MG63 (cell line): ENCODE data around the gene C13orf46. TPM values are rescaled to one million over a fixed set of nuclear protein-coding genes. Genes with fewer than 3 reads are reported as not detected.
"Not testable (repeated sequence)": the region's sequence is repeated elsewhere in the genome, so short reads cannot be mapped to it uniquely, and the experiment has no call there.

Experiments
- DNase-seq: peaks from one replicate; pipeline ENCODE4 v3.0.0-alpha.2; 2020
- H3K27me3 ChIP-seq: fragments of 250-450 bp; sonication (Bioruptor Pico); 2 replicates; pipeline ENCODE4 v1.5.1; 2020; ENCODE audit warnings: mild to moderate bottlenecking, moderate library complexity
- H3K36me3 ChIP-seq: fragments of 250-450 bp; sonication (Bioruptor Pico); 2 replicates; pipeline ENCODE4 v1.5.1; 2020; ENCODE audit warnings: mild to moderate bottlenecking, moderate library complexity
- H3K4me3 ChIP-seq: fragments of 250-450 bp; sonication (Bioruptor Pico); 2 replicates; pipeline ENCODE4 v1.5.1; 2020; ENCODE audit warnings: mild to moderate bottlenecking, moderate library complexity
- H3K9me3 ChIP-seq: fragments of 250-450 bp; sonication (Bioruptor Pico); 2 replicates; pipeline ENCODE4 v1.5.1; 2020; ENCODE audit warnings: mild to moderate bottlenecking, moderate library complexity
- total RNA-seq: library from RNA; depleted of rRNA; stranded (reverse); fragments of >200 nt; shearing (Covaris generic); gene quantifications from 2 replicates; pipeline ENCODE4 v1.2.3, GENCODE V29; 2014; ENCODE audit warnings: low replicate concordance; rRNA removed

The C13orf46 gene
- total RNA-seq: not detected in 2 replicates

DNA sequence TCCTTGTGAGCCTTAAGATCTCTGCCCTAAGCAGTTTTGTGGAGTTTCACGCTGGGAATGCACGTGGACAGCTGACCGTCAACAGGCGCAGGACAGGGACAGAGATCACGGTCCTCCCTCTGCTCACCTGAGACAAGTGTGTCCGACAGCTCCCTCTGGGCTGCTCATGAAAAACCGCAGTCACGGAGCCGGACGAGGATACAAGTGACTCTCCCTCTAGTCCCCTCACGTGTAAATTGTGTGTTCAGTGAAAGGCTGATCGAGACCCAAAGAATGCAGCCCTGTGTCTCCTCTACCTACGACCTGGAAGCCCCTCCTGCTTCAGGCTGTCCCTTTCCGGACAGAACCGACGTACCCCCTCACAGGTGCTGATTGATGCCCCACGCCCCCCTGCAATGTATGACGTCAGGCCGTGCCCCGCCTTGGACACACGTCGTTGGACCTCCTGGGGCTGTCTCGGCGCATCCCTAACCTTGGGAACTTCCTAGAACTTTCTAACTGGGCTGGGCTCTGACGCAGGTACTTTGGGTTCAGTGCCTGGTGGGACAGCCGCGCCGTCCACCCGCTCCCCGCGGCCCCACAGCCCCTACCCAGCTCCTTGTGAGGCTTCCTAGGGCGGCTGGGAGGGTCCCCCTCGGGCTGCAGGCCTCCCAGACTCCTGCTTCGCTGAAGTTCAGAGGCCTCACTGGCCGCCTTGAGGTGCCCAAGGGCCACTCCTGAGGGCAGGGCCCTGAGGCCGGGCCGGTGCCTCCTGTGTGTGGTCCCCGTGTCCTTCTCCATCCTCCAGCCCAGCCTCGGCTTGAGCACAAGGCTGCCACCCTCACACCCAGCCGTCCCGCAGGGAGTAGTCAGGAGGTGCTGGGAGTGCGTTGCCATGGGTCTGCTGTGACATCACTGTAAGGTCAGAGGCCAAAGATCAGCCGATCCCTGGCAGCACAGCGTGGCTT lies at the start of gene C13orf46:
Gene C13orf46, minus strand, starts transcription at position 859 of the 947 bp plus-strand sequence. Its CDS starts 79 bp downstream, at position 780.
- Histone ChIP-seq H3K36me3 (peaks cover 24% of the 10 kb centered on the region), H3K27me3 (no peaks in the 10 kb centered on the region), H3K9me3 (no peaks in the 10 kb centered on the region), H3K4me3 (no peak within 1 kb of the TSS)
- DNase-seq: no peak

DNA sequence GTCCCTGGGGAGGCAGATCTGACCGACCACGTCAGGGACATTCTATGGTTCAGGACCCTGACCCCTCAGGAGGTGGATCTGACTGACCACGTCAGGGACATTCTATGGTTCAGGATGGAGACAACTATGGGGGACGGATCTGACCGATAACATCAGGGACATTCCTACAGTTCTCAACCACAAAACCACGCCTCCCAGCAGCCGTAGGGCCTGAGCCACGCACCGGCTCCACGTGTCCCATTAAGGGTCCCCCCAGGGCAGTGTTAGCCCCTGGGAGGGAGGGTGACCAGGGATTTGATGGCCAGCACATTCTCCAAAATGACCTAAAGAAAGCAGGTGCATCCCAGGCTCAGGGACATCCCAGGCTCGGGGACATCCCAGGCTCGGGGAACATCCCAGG lies 49.0 kb upstream of the C13orf46 start:
- no peak for DNase-seq
- Histone ChIP-seq H3K4me3 (no peak overlapping the region), H3K9me3 (no peaks in the 10 kb centered on the region), H3K27me3 (no peaks in the 10 kb centered on the region), H3K36me3 (peaks cover 22% of the 10 kb centered on the region)

- no peak overlapping the region for H3K4me3 ChIP-seq
- H3K9me3 ChIP-seq: no peaks in the 10 kb centered on the region
- DNase-seq: no peak
- H3K36me3 ChIP-seq: peaks cover 16% of the 10 kb centered on the region
- H3K27me3 ChIP-seq: no peaks in the 10 kb centered on the region
Measured at GRCh38 chr13:114022309-114022669, 48.4 kb upstream of the C13orf46 start.

DNA sequence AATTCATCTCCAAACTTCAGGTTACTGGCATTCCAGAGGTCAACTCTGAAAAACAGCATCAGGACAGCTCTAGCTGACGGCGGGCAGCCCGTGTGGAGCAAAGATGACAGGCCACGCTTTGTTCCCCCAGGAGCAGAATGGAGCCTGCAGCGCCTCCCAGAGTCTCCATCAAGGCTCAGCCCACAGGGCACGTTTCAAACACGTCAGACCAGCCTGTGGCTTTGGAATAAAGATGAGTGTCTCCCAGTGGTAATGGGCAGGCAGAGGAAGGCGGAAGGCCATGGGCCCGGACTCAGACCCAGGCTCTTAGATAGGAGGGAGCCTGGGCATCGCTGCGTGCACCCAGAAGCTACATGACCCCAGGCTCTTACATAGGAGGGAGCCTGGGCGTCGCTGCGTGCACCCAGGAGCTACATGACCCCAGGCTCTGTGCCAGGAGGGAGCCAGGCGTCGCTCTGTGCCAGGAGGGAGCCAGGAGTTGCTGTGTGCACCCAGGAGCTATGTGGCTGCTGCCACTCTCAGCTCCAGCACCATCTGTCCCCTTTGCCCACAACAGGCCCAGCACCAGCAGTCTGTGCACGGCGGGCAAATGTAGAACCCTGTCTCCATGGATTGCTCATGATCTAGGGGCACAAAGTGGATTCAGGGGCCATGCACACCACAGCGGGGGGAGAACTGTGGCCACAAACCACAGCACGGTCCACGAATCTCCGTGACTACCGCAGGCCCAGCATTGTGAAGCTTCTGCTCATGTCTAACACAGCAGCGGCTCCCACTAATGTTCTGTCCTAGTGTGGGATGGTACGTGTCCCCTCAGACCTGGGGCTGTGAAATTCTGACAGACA lies 47.8 kb upstream of the C13orf46 start:
- Histone ChIP-seq H3K9me3 (no peaks in the 10 kb centered on the region), H3K27me3 (no peaks in the 10 kb centered on the region), H3K36me3 (peaks cover 16% of the 10 kb centered on the region), H3K4me3 (no peak overlapping the region)
- no peak for DNase-seq

- Histone ChIP-seq H3K36me3 (peaks cover 22% of the 10 kb centered on the region), H3K27me3 (no peaks in the 10 kb centered on the region)
- DNase-seq: no peak
Measured at GRCh38 chr13:114020750-114021463, 47.0 kb upstream of the C13orf46 start.

GRCh38 chr13:114020134-114020533 lies 46.3 kb upstream of the C13orf46 start:
- H3K36me3 ChIP-seq: peaks cover 28% of the 10 kb centered on the region
- not testable (repeated sequence) for H3K4me3 ChIP-seq, H3K27me3 ChIP-seq, H3K9me3 ChIP-seq, DNase-seq

More at GRCh38 chr13:114020750-114021463, 47.0 kb upstream of the C13orf46 start:
- Histone ChIP-seq H3K9me3 (no peaks in the 10 kb centered on the region), H3K4me3 (no peak overlapping the region)

GRCh38 chr13:114019367-114019766 lies 45.5 kb upstream of the C13orf46 start:
- Histone ChIP-seq H3K36me3 (peaks cover 30% of the 10 kb centered on the region), H3K9me3 (no peaks in the 10 kb centered on the region), H3K4me3 (no peak overlapping the region), H3K27me3 (no peaks in the 10 kb centered on the region)
- DNase-seq: peak; percentile 20

DNA sequence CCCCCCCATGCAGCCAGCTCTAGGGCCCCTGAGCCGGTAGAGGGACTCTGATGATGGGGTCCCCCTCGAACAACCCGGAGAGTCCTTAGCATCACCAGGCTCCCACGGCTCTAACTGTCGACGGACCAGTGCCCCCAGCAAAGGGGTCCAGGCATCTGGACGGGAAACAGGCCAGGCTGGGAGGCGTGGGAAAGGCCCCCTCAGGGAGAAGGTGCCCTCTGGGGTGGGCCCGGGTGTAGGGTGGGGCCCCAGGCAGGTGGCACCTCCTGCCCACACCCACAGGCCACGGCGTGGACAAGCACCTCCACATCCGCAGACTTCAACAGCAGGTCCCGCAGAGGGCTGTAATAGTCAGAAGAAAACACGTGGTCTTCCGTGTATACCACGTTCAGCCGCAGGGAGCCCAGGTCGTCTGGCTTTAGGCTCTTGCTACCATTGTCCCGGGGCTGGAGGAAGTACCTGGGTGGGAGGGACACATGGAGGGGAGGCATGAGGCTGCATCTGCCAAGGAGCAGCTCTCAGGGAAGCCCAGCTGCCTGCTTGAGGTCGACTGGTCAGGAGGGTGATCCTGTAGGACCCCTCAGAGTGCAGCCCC lies 44.7 kb upstream of the C13orf46 start:
- no peaks in the 10 kb centered on the region for H3K27me3 ChIP-seq
- peaks cover 30% of the 10 kb centered on the region for H3K36me3 ChIP-seq

DNA sequence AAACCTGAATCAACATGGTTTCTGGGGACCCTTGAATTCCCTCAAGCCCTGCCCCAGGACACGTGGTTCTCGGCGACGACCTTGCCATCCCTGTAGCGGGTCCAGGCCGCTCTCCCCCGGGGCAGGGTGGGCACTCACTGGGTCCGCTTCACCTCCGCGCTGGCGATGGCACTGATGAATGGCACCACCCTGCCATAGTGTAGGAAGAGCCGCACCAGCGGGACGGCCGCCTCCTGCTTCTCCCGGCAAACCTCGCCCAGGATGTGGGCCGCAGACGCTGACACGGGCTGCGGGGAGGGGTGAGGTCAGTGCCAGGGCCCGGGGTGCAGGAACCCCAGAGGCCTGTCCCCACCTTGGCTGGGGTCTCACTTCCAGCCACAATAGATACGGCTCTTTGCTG lies 44.1 kb upstream of the C13orf46 start:
- Histone ChIP-seq H3K27me3 (no peaks in the 10 kb centered on the region), H3K36me3 (peaks cover 30% of the 10 kb centered on the region), H3K9me3 (no peaks in the 10 kb centered on the region), H3K4me3 (no peak overlapping the region)
- DNase-seq: no peak

More for the DNA sequence above, 44.7 kb upstream of the C13orf46 start:
- no peak overlapping the region for H3K4me3 ChIP-seq
- no peak for DNase-seq
- no peaks in the 10 kb centered on the region for H3K9me3 ChIP-seq

- DNase-seq: peak; percentile 34
- no peak overlapping the region for H3K4me3 ChIP-seq
- H3K27me3 ChIP-seq: no peaks in the 10 kb centered on the region
- H3K9me3 ChIP-seq: no peaks in the 10 kb centered on the region
- H3K36me3 ChIP-seq: peaks cover 30% of the 10 kb centered on the region
Measured at GRCh38 chr13:114017028-114017630, 43.3 kb upstream of the C13orf46 start.

- no peak for DNase-seq
- no peaks in the 10 kb centered on the region for H3K9me3 ChIP-seq
- no peak overlapping the region for H3K4me3 ChIP-seq
- H3K36me3 ChIP-seq: peaks cover 30% of the 10 kb centered on the region
- H3K27me3 ChIP-seq: no peaks in the 10 kb centered on the region
Measured at GRCh38 chr13:114016321-114017027, 42.6 kb upstream of the C13orf46 start.

DNA sequence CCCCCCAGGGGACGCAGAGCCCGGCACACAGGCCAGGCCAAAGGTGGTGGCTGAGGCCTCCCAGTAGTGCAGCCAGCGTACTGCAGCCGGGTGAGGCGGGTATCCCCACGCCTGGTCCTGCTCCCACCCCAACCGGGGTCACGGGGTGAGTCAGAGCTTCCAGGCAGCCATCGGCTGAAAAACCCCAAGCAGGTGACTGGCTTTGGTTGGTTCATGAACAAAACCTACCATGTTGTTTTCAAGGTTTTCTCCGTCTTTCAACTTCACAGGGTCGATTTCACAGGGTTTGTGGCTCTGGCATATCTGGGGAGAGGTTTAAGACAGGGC lies 42.1 kb upstream of the C13orf46 start:
- no peak overlapping the region for H3K4me3 ChIP-seq
- no peaks in the 10 kb centered on the region for H3K9me3 ChIP-seq
- H3K36me3 ChIP-seq: peaks cover 30% of the 10 kb centered on the region
- DNase-seq: no peak
- H3K27me3 ChIP-seq: no peaks in the 10 kb centered on the region

DNA sequence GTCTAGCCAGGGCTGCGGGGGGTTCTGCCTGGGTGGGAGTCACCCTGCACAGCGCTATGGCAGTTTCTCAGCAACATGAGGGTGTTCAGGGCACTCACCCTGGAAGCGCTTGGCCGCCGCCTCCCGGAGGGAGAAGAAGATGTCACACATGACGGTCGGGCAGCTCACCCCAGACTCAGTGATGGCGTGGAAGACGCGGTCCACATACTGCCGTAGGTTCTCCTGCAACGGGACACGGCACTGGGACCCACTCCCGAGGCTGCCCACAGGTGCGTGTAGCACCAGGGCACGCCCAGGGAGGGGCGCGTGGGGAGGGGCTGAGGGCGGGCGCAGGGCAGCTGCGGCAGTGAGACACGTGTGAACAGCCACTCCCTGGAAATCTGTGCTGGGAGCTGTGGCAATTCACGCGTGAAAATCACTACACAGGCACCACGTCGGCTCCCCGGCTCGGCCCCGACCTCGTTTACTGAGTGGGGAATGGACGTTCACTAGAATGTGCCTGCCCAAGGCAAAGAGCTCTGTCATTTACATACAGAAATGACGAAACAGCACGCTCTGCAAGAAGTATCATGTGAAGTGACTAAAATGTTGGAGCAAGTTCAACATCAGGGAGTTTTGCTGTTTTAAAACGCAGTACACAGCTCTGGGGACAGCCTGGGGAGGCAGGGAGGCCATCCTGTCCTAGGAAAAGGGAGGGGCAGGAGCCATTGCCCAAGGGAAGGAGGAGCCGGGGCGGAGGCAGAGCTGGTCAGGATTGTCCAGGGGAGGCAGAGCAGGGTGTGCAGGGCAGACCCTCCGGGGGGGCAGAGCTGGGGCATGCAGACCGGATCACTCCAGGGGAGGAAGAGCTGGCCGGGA lies 41.5 kb upstream of the C13orf46 start:
- no peaks in the 10 kb centered on the region for H3K9me3 ChIP-seq
- H3K27me3 ChIP-seq: no peaks in the 10 kb centered on the region
- no peak for DNase-seq
- peaks cover 29% of the 10 kb centered on the region for H3K36me3 ChIP-seq
- H3K4me3 ChIP-seq: no peak overlapping the region

DNA sequence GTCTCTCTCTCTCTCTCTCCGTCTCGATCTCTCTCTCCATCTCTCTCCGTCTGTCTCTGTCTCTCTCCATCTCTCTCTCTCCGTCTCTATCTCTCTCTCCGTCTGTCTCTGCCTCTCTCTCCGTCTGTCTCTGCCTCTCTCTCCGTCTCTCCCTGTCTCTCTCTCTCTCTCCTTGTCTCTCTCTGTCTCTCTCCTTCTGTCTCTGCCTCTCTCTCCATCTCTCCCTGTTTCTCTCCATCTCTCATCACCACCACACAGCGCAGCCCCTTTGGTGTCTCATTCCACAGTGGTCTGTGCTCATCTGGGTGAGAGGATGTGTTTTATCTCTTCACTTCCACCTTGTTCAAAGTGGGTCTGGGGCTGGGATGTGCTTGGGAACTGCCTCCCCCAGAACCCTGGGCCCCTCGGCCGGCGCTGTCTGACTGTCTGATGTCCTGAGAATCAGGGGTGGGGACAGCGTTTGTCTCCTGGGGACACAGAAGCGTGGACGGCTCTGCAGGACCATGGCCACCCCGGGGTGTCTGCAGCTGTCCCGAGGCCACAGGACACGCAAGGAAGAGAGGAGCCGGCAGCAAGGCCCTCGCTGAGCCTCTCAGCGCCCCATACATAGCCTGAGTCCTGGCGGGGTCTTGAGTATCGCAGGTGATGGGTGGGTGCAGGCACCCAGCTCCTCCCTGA lies 40.2 kb upstream of the C13orf46 start:
- no peaks in the 10 kb centered on the region for H3K27me3 ChIP-seq
- no peaks in the 10 kb centered on the region for H3K9me3 ChIP-seq
- no peak for DNase-seq
- H3K4me3 ChIP-seq: no peak overlapping the region
- H3K36me3 ChIP-seq: peaks cover 37% of the 10 kb centered on the region
